Endothelial cell of umbilical vein (primary cell): ENCODE measurements around the gene ROPN1B. TPM values are rescaled to one million over a fixed set of nuclear protein-coding genes. Genes with fewer than 3 reads are reported as not detected.
"Not testable (repeated sequence)": the region's sequence is repeated elsewhere in the genome, so short reads cannot be mapped to it uniquely, and the experiment has no call there.

ENCODE experiments used
- BruUV-seq: library from RNA; stranded (reverse); fragments of 400-500 nt; replicated peaks from 2 replicates; lab custom pipeline; 2021; lab: Mats Ljungman, UMichigan
- CTCF ChIA-PET: fragments of 300-600, 350-600 bp; sonication (Branson Sonifier 250); formaldehyde crosslinking; loops from one replicate; lab custom pipeline; 2021; ENCODE audit warnings: antibody characterized with exemption, inconsistent platforms; lab: Charles Lee
- POLR2A ChIA-PET: fragments of 300-600, 350-600 bp; sonication (Branson Sonifier 250); formaldehyde crosslinking; loops from one replicate; lab custom pipeline; 2021; ENCODE audit warnings: antibody characterized with exemption, inconsistent platforms; lab: Charles Lee
- DNase-seq: peaks from one replicate; pipeline ENCODE4 v3.0.0-alpha.2; 2011; ENCODE audit warnings: low read depth, low spot score
- FAIRE-seq: peaks from 2 replicates; lab custom pipeline; 2011; peaks lifted over from hg19 to GRCh38; lab: Jason Lieb, UNC
- H2AFZ ChIP-seq: 2 replicates; pipeline ENCODE4 v1.6.0; 2012; ENCODE audit warnings: low read depth, low read length, control low read depth, inconsistent platforms
- H3K27ac ChIP-seq: 2 replicates; pipeline ENCODE4 v1.5.1; 2011; ENCODE audit warnings: low read depth, mild to moderate bottlenecking, control low read depth, low read length, moderate library complexity; ENCODE audit not compliant: insufficient read depth
- H3K27me3 ChIP-seq, 2 experiments: 2 replicates each; pipeline versions ENCODE4 v1.6.0 to v1.6.1; 2011; ENCODE audit warnings: low read length in 2 of 2, mixed read lengths in 1 of 2; ENCODE audit not compliant: control insufficient read depth in 2 of 2, insufficient read depth in 2 of 2
- H3K36me3 ChIP-seq, 2 experiments: 2 replicates in 1 of 2; 3 replicates in 1 of 2; pipeline ENCODE4 v1.5.1; 2011; ENCODE audit warnings: low read length in 2 of 2, mild to moderate bottlenecking in 1 of 2, moderate library complexity in 1 of 2; ENCODE audit not compliant: control insufficient read depth in 2 of 2, insufficient read depth in 2 of 2; ENCODE audit errors: extremely low read depth in 1 of 2
- H3K4me1 ChIP-seq: 3 replicates; pipeline ENCODE4 v1.5.1; 2011; ENCODE audit warnings: mild to moderate bottlenecking, low read length; ENCODE audit not compliant: control insufficient read depth, insufficient read depth; ENCODE audit errors: extremely low read depth
- H3K4me2 ChIP-seq: 2 replicates; pipeline ENCODE4 v1.6.1; 2011; ENCODE audit warnings: low read length, control low read depth, mixed read lengths; ENCODE audit not compliant: insufficient read depth
- H3K4me3 ChIP-seq, 3 experiments: fragments of 200-600 bp in 1 of 3; sonication (generic), shearing (Covaris generic) in 1 of 3; replicated peaks in 1 of 3; 2 replicates each; pipeline ENCODE4 v1.5.1; 2011 to 2016; ENCODE audit warnings: control low read depth in 3 of 3, low read length in 3 of 3, mild to moderate bottlenecking in 2 of 3, inconsistent platforms in 1 of 3, low read depth in 1 of 3, moderate library complexity in 1 of 3; ENCODE audit not compliant: insufficient read depth in 1 of 3
- H3K79me2 ChIP-seq: 2 replicates; pipeline ENCODE4 v1.6.0; 2012; ENCODE audit warnings: low read length, inconsistent platforms; ENCODE audit not compliant: control insufficient read depth, insufficient read depth
- H3K9ac ChIP-seq: replicated peaks from 2 replicates; pipeline ENCODE3; 2011; ENCODE audit warnings: low read length, control low read depth; ENCODE audit not compliant: insufficient read depth; ENCODE audit errors: extremely low read depth
- H3K9me1 ChIP-seq: replicated peaks from 3 replicates; pipeline ENCODE4 v1.6.0; 2011; ENCODE audit warnings: mild to moderate bottlenecking, low read length; ENCODE audit not compliant: control insufficient read depth, insufficient read depth; ENCODE audit errors: extremely low read depth
- H3K9me3 ChIP-seq: replicated peaks from 2 replicates; pipeline ENCODE4 v1.5.1; 2012; ENCODE audit warnings: low read length, inconsistent platforms; ENCODE audit not compliant: control insufficient read depth, insufficient read depth
- H4K20me1 ChIP-seq: replicated peaks from 2 replicates; pipeline ENCODE3; 2011; ENCODE audit warnings: mild to moderate bottlenecking, low read length; ENCODE audit not compliant: control insufficient read depth, insufficient read depth; ENCODE audit errors: extremely low read depth
- CTCF ChIP-seq, 2 donors: IDR thresholded peaks; 1 replicate in 1 of 2; 2 replicates in 1 of 2; pipeline ENCODE4 v1.5.1; 2011; ENCODE audit warnings: low read length in 2 of 2, mild to moderate bottlenecking in 2 of 2, moderate library complexity in 2 of 2, control low read depth in 1 of 2, inconsistent platforms in 1 of 2, low read depth in 1 of 2; ENCODE audit not compliant: insufficient read depth in 1 of 2; ENCODE audit errors: extremely low read depth in 1 of 2
- EZH2 ChIP-seq: IDR thresholded peaks from 2 replicates; pipeline ENCODE4 v1.6.1; 2012; ENCODE audit warnings: borderline replicate concordance, low read depth, mild to moderate bottlenecking, moderate library complexity, low read length, inconsistent platforms; ENCODE audit not compliant: severe bottlenecking
- FOS ChIP-seq: IDR thresholded peaks from 2 replicates; pipeline ENCODE4 v1.6.1; 2011; ENCODE audit warnings: mild to moderate bottlenecking, low read length, moderate library complexity, borderline replicate concordance; ENCODE audit not compliant: insufficient read depth
- GATA2 ChIP-seq: IDR thresholded peaks from 2 replicates; pipeline ENCODE4 v1.7.0; 2011; ENCODE audit warnings: low read depth, mild to moderate bottlenecking, moderate library complexity, mixed read lengths, low read length; ENCODE audit not compliant: insufficient read length, insufficient read depth
- JUN ChIP-seq: IDR thresholded peaks from 2 replicates; pipeline ENCODE4 v1.6.1; 2011; ENCODE audit warnings: borderline replicate concordance, low read depth; ENCODE audit not compliant: insufficient read length, insufficient read depth
- MAX ChIP-seq: IDR thresholded peaks from 2 replicates; pipeline ENCODE4 v1.6.1; 2011; ENCODE audit not compliant: insufficient read depth, insufficient read length
- MYC ChIP-seq: IDR thresholded peaks from one replicate; pipeline ENCODE4 v1.6.1; 2011; ENCODE audit warnings: mild to moderate bottlenecking, low read depth, low read length
- POLR2A ChIP-seq: IDR thresholded peaks from 2 replicates; pipeline ENCODE4 v1.6.1; 2012; ENCODE audit warnings: low read depth, mild to moderate bottlenecking, control low read depth, low read length
- POLR2AphosphoS5 ChIP-seq: IDR thresholded peaks from 2 replicates; pipeline ENCODE4 v1.6.1; 2012; ENCODE audit warnings: low read depth, mild to moderate bottlenecking, control low read depth, low read length, moderate library complexity; ENCODE audit not compliant: insufficient read depth
- dilution Hi-C: fragments of 300-500 bp; cut with MboI; formaldehyde crosslinking; loops from one replicate; pipeline ENCODE4 v1.15.0; 2019; ENCODE audit warnings: low sequenced_read_pairs; ENCODE audit not compliant: extremely low pct_ligation_motif_present
- intact Hi-C: fragments of 100-400 bp; cut with micrococcal nuclease; formaldehyde crosslinking; loops from one replicate; pipeline ENCODE4 v1.10.0; 2022
- polyA plus RNA-seq, 4 experiments: library from polyadenylated mRNA; depleted of rRNA in 3 of 4; stranded (reverse) in 3 of 4; unstranded in 1 of 4; fragments of >200 nt; gene quantifications; 2 replicates each; pipeline versions ENCODE4 v1.2.1 to v1.2.3, GENCODE V29; 2011 to 2012; ENCODE audit warnings: missing spikeins in 1 of 4
- total RNA-seq: library from RNA; stranded (reverse); gene quantifications from 2 replicates; pipeline ENCODE4 v1.2.3, GENCODE V29; 2021

Gene ROPN1B
- total and polyA plus RNA-seq, 2 donors (not counting 3 experiments of a cell fraction or from before 2014, with no cell fraction given) = not detected

DNA sequence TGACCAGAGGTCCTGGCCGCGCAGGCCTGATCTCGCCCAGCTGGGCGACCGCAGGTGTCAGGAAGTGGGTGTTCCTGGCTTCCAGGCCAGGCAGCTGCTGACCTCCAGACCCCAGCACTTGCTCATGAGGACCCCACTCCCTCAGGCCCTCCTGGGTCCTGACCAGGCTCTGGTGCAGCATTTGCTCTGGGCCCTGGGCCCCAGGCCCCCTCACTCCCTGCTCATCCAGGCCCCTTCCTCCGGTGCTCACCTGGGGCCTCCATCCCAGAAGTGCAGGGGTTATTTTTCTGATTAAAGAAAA is 7.7 kb upstream of the ROPN1B start:
- H4K20me1 ChIP-seq = no peaks in the 10 kb centered on the region
- CTCF ChIA-PET = no interaction called here
- no peaks in the 10 kb centered on the region for H3K79me2 ChIP-seq
- H2AFZ ChIP-seq = no peak overlapping the region
- TF ChIP-seq MYC (no peak), EZH2 (no peak), JUN (no peak), POLR2AphosphoS5 (no peak), FOS (no peak), MAX (no peak), POLR2A (no peak), CTCF (IDR thresholded peaks at IDR 0.05; ENCODE audit: extremely low read depth in 1 of 2, insufficient read depth in 1 of 2, low read depth in 1 of 2, low read length in 2 of 2) (no peak), GATA2 (no peak)
- no peak overlapping the region for H3K9ac ChIP-seq
- H3K9me3 ChIP-seq = no peaks in the 10 kb centered on the region
- BruUV-seq = no TSS peak
- no peaks in the 10 kb centered on the region for H3K4me1 ChIP-seq
- H3K4me2 ChIP-seq = no peak overlapping the region
- H3K36me3 ChIP-seq = no peaks in the 10 kb centered on the region
- no peak overlapping the region for H3K4me3 ChIP-seq
- no peak overlapping the region for H3K27ac ChIP-seq
- peaks cover 5 to 7% of the 10 kb centered on the region in 2 experiments for H3K27me3 ChIP-seq
- no peaks in the 10 kb centered on the region for H3K9me1 ChIP-seq
- dilution Hi-C loops (no loop called here), intact Hi-C loops (no loop called here)
- POLR2A ChIA-PET = no interaction called here
- FAIRE-seq (no peak), DNase-seq (no peak)

GRCh38 chr3:125963834-125964233 is 5.1 kb upstream of the ROPN1B start:
- CTCF ChIA-PET, H3K79me2 ChIP-seq, H3K9me1 ChIP-seq, H4K20me1 ChIP-seq, FAIRE-seq, intact Hi-C loops, H3K36me3 ChIP-seq, H3K4me1 ChIP-seq, H3K9ac ChIP-seq, BruUV-seq, H3K27ac ChIP-seq, POLR2A ChIA-PET, H2AFZ ChIP-seq, DNase-seq, dilution Hi-C loops, H3K4me3 ChIP-seq, H3K9me3 ChIP-seq, H3K4me2 ChIP-seq: not testable (repeated sequence)
- peaks cover 10 to 11% of the 10 kb centered on the region in 2 experiments for H3K27me3 ChIP-seq
